NCI-H748 (cell line): ENCODE measurements around the gene SPRY2.

ENCODE experiments used
- DNase-seq: peaks from one replicate; lab custom pipeline; 2025; ENCODE audit not compliant: unreplicated experiment; lab: John Stamatoyannopoulos, UW

The SPRY2 gene, protein sequence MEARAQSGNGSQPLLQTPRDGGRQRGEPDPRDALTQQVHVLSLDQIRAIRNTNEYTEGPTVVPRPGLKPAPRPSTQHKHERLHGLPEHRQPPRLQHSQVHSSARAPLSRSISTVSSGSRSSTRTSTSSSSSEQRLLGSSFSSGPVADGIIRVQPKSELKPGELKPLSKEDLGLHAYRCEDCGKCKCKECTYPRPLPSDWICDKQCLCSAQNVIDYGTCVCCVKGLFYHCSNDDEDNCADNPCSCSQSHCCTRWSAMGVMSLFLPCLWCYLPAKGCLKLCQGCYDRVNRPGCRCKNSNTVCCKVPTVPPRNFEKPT

DNA sequence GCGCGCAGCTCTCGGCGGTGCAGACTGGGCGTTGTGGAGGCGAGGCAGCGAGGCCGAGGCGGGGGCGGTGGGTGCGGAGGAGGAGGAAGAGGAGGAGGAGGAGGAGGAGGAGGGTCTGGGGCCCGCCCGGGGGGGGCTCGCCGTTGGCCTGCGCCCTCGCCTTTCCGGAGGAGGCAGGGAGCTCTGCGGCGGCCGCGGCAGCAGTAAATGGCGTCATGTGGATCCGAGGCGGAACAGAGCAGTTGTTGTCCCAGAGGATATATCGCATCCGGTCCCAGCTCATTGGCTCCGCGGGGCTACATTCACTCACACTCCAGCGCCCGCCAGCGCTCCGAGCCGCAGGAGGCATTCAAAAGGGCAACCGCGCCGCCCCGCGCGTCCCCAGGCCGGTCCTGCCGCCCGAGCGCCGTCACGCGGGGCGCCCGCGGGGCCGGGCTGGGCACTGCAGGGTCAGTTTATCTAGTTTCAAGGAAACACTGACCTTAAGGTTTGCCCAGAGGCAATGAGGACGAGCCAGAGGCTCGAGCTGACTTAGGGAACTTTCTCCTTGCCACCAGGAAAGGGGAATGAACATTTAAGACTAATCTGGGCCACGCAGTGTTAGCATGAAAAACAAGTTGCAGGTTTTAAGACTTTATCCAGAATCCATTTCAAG is at the start of gene SPRY2:
Gene SPRY2 (minus strand): TSS at position 26 of the 655 bp plus-strand sequence. CDS start 3,421 bp downstream, outside the sequence.
- DNase-seq: peak; percentile 96

DNA sequence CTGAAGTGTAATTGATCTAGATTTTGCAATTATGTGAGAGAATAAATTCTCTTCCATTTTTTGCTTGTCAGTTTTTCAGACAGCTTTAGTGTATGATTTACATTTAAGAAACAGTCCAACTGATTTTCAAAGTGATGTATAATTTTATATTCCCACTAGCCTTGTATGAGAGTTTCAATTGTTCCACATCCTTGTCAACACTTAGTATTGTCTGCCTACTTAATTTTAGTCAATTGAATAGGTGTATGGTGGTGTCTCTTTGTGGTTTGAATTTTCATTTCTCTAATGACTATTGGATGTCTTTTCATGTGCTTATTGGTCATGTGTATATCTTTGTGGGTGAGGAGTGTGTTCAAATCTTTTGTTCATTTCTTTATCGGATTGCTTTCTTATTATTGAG is 49.4 kb upstream of the SPRY2 start:
- DNase-seq: no peak

DNA sequence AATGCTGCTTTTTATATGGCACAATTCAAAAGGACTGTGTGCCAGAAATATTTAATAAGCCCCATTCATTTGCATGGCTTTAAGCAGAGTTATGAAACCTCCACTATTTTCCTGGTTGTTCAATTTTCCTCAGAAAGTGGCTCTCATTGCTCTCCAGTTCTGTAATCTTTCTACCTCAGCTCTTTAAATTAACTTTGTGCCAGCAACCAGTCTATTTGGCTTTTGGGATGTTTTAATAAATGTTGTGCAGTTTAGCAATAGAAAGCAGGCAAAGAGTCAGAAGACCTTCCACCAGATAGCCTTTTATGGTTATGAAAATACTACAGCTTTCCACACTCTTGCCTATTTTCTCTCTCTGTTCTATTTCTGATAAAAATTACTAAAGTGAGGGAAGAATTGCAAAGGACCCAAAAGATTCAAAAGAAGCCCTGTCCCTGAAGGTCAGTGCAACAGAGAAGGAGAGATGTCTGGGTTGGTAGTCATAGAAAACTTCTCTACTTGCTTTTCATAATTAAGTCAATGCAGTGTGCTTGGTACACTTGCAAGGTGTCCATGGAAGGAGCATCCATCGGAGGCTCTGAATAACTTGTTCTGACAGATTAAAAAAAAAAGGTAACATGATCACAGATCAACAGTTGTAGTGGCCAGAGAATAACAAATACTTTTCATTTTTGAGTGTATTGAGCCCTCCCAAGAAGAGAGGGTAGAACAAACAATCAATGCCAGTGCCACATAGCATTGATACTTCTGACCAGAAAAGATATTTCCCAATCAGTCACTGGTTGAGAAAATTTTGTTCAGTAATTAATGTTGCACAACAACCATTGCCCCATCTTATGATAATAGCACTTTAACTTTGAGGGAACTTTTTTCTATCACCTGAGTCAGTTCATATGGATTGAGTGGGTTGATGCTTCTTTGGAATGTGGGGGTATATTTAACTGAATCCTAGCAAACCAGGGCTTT is 48.4 kb upstream of the SPRY2 start:
- DNase-seq: no peak

DNA sequence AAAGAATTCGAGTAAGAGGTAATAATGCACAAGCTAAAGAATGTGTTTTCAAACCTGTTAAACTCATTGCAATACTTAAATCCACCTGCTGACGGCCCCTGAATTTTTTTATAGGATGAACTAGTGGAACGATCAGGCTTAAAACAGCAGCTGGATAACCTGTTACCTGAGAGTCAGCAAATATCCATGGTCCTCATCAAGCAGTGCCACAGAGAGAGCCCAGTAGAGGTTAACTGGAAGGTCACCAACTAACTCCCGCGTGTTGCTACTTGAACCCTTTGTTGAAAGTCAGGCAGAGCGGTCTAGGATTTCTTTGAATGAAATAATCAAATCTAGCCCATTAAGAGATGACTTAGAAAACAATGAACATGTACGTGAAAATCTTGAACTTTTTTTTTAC is 47.6 kb upstream of the SPRY2 start:
- peak; percentile 33 for DNase-seq

DNA sequence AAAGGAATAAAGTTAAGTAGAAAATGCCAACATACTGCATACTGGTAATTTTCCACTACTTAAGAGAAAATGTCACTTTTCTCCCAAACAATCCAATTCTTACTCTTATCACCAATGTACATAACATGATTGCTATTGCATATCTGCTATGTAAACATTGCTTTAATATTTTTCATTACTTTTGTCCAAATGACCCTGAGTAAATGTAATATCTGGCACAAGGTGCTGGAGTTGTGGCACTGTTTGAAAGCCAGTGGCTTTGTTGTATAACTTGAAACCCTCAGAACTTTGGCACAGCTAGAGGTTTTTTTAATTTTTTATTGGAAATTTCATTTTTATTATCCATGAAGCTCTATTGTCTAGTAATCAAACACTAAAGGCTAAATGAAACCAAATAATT is 45.7 kb upstream of the SPRY2 start:
- no peak for DNase-seq

DNA sequence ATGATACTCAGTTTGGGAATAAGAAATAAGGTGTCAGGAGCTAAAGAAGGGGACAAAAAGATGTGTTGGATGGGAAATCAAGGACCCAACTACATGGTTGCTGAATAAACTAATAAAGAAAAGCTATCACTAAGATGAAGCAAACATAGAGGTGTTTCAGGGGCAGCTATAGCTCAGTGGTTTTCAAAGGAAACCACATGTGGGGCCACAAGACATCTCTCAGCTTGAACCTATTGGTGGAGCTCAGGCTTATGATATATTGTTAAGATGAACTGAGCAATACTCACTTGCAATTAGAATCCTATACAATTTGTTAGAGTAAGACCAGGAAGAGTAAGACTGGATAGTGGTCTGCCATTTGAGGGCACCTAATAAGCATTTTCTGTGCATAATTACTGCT is 45.1 kb upstream of the SPRY2 start:
- DNase-seq: no peak

DNA sequence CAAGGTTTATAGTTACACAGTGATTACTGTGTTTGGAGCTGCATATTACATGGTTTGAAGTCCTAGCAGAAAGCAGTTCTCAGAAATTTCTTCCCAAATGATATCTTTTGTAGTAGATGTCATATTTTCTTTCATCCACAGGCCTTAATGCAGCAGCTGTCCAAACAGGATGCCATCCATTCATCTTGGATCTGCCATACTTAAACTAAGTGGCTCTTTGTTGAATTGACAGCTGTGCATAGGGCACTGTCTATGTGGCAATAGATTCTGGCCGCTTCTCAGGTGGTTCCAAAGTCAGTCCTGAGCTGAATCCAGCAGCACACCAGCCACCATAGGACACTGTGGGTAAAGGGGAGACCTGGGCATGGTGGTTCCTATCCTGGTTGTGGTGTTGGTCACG is 41.6 kb upstream of the SPRY2 start:
- DNase-seq: peak; percentile 87

DNA sequence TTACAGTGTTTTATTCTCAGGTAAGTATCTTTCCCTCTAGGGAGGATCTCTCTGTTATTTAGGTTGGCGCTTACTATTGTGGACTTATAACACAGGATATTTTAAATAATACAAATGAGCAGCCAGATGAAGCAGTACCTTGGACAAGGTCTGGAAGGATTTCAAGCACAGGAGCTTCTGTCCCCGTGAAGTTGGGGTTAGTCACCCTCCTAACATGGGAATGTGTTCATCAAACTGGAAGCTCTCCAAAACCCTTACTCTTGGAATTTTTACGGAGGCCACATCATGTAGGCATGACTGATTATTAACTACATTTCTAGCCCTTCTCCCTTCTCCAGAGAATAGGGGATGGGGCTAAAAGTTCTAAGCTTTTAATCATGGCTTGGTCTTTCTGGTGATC is 38.3 kb upstream of the SPRY2 start:
- no peak for DNase-seq

DNA sequence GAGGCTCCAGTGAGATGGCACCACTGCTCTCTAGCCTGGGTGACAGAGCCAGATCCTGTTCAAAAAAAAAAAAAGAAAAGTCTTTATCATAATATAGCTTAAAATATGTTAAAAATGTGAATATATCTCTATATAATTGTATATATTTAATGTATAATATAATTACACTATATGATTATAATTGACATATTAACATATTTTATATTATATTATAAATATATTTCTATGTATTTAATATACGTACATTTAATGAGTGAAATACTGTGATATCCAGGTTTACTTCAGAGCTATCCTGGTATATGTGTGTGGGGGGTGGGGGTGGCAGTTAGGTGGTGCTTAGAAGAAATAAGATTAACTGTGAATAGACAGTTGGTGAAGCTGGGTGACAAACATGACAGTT is 35.6 kb upstream of the SPRY2 start:
- no peak for DNase-seq

DNA sequence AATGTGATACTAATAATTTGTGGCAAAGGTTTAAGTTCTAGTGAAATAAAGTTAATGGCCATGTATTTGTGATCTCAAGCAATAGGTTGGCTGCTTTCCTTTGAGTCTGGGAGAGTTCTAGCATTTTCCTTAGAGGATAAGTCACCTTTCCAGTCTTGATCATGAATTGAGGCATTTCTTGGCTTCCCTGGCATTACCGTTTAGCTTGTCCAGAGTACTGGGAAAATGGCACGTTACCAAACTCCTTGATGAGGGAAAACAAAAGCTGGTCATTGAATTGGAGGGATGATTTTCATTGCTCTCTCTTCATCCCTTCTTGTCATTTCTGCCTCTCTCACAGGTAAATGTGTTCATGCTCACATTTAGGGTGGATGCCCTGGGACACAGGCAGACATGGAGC is 34.0 kb upstream of the SPRY2 start:
- DNase-seq: no peak

DNA sequence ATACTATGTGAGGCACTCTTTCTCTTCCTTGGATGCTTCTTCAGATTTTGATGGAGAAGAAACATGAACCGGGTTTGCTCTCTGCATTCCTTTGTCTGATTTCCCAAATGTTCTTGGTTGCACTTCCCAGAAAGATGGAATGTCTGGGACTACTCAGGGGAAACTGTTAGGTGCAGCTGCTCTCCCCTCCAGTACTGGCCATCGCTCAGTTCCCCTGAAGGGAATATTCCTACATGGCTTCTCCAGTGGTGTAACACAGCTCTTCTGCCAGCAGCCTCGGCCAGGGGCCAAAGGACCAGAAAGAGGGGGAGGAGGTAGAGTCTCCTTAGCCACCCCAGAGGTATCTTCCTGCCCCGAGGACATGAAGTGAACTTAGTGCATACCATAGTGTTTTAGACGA is 33.5 kb upstream of the SPRY2 start:
- no peak for DNase-seq

DNA sequence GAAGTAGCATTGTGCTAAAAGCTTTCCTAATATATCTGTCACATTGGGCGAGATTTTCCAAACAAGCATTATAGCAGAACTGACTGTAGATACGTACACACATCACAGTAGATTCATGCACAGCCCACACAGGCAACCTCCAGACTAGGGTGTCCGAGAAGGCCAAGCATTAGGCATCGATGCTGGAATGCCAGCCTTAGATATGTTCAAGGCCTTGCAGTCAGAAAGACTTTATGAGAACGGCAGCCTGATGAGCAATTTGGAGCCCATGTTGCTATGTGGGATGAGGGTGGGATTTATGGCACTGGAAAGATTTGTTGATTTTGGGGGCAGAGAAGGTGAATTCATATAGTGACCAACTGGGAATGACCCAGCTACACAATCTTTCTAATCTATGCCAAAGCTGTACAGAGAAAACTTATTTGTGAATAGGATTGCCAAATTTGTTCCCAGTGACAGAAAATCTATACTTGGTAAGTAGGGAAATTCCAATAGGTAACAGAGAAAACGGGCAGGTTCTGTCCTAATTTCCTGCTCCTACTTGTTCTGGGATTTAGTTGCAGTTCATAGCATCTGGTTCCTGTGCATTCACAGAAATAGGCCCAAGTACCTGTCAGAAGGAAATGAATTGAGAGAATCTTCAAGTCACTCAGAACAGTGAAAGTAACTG is 31.0 kb upstream of the SPRY2 start:
- DNase-seq: no peak

DNA sequence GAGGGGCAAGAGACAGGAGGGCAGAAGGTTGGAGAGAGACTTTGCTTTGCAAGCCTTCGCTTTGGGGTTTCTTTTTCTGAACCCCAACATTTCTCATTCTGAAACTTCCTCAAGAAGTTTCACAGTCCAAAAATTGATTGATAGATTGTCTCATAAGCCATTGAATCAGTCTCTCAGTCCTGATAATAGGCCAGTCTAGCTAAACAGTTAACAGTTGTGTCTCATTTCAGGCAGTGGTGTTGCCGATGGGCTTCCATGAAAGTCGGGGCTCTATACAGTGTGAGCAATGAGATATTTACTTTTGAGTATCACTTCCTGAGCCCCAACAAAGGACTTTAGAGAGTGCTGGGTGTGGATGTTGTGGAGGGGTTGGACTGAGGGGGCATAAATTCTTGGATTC is 26.5 kb upstream of the SPRY2 start:
- no peak for DNase-seq

DNA sequence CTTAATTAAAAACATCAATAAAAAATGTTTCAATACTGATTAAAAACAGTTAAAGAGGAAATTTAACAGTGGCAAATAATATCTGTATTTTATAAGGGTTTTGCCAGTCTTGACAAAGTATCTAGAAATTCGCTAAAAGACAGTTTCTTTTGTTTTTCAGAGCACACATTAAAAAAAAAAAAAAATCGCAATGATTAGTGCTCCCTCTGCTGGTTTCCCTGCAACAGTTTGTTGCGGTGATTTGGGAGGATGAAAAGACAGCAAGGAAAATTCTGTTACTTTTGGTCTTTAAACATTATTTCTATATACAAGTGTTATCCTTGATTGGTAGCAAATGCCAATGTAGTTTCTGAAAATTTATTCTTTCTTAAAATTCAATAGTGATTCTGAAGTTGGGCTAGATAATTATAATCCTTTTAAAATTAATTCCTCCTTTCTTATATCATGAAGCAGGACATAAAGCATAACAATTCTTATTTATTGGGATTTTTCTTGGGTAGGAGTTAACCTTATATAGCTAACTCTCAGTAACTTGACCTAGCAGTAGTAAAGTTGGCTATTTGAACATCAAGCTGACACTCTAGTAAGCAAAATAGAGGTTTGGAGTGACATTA is 23.1 kb upstream of the SPRY2 start:
- peak; percentile 49 for DNase-seq

DNA sequence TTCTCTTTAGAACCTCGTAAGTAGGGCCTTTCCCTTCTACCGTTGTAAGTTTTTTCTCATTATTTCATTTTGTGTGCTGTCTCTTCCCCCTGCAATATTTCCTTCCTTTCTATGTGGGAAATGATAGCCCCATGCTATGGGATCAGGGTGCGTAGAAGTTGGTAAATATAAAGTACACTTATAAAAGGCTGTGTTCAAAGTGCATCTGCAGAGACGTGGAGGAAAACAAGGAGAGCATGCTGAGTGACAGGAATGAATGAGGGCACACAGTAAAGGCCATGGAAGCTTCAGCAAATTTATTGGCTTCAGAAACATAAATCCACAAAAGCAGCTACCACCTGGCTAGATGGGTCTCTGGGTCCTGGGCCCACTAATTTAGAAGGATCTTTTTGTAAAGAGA is 21.6 kb upstream of the SPRY2 start:
- DNase-seq: no peak

DNA sequence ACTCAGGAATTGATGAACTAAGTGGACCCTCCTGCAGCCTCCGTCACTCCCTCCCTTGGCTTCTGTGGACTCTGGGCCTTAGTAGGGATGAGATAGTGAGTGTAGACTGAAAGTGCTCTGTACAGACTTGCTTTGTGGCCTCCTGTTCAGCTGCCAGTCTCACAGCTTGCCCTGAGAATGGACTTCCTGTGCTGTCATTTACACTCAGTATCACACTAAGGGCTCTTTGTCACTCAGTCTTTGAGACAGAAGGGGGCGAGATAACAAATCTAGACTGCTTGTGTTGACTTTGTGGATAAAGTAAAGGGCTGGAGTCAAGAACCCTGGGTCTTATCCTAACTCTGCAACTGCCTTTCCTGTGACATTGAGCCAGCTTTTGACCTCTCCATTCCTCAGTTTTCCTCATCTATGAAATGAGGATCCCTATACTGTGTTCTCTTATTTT is 21.0 kb upstream of the SPRY2 start:
- DNase-seq: peak; percentile 59

DNA sequence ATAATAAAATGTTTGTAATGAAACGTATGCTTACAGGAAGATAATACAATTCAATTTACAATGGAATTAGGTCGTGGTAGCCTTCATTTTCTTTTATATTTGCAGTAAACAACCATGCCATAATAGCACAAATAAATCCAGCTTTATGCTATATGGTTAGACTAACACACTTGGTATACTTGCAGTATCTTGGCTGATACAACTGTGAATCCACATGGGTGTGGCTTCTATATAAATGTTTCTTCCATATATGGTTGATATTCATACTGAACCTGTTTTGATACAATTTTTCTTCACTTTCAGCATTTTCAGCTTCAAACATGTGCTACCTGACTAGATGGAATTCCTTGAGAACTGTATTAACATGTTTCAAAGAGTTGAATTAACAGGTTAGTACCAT is 20.4 kb upstream of the SPRY2 start:
- DNase-seq: no peak

DNA sequence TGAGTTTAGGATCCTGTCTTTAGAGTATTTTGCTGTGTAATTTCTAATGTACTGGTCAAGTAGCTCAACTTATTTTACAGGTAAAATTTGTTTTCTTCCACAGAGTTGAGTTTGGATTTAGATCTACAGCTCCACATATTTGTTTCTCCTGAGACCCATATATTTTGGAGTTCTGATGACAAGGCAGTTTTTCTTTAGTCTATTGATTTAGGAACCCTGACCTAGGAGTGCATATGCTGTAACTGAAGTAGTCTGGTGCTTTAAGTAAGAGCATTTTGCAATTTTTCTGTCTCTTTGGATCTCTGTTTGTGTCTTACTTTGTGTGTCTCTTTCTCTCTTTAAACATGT is 19.5 kb upstream of the SPRY2 start:
- no peak for DNase-seq

DNA sequence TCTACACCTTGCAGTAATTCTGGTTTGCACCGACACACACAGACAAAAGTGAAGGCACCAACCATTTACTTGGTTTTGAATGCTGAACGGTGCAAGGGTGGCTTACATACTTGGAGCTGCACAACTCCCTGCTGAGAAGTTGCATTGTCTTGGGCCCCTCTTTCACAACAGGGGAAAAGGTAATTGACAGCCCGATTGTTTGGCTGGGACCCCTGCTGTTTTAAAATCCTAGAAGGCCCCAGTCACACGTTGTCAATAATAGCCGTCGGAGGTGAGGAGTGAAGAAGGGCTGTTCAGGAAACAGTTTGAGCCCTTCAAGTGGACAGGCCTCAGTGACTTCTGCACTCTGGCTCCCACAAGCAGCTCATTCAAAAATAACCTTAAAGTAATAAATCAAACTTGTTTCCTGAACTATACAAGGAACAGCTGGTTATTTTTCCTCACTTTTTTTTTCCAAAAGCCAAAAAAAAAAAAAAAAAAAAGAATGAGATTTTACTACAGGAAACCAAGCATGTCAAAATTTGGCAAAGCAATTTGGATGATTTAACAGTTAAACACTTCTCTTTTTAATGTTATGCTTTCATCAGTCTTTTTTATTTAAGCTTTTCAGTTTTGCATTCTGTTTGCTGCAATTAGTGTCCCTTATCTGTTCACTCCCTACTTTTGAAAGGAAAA is 19.0 kb upstream of the SPRY2 start:
- peak; percentile 75 for DNase-seq

DNA sequence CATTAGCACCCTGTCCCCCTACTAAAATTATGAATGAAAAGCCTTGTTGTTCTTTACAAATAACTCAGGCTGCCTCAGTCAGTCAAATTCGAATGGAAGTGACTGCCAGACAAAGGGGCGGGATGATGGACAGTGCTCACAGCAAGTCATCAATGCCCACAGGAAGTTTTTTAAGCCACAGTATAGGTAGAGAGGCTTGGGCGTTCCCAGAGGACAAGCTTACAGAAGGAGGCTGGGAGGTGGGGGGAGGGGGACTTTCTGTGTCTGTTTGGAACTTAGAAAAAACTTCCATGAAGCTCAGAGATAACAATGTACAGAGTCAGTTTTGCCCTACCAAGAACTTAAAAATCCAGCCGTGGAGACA is 18.5 kb upstream of the SPRY2 start:
- no peak for DNase-seq
